WTC11 (cell line): ENCODE measurements around the gene NACC2. TPM values are rescaled to one million over a fixed set of nuclear protein-coding genes. Genes with fewer than 3 reads are reported as not detected.

ENCODE experiments used
- ATAC-seq: fragments of 200-7000 bp; cut with Tn5 transposase; 2 replicates; pipeline ENCODE4 v1.10.0; 2021; ENCODE audit warnings: mild to moderate bottlenecking, moderate library complexity
- CTCF ChIA-PET: fragments of 300-600 bp; sonication (Branson Sonifier 250); formaldehyde crosslinking; loops from one replicate; lab custom pipeline; 2021; ENCODE audit warnings: antibody characterized with exemption; lab: Charles Lee
- POLR2A ChIA-PET: fragments of 350-600 bp; sonication (Branson Sonifier 250); formaldehyde crosslinking; loops from one replicate; lab custom pipeline; 2021; ENCODE audit warnings: antibody characterized with exemption; lab: Charles Lee
- DNase-seq: peaks from one replicate; pipeline ENCODE4 v3.0.0; 2021; ENCODE audit warnings: low spot score
- H3K27ac Mint-ChIP-seq: 2 replicates; pipeline ENCODE4 v1.8.0; 2021; ENCODE audit warnings: mixed read lengths
- H3K27me3 Mint-ChIP-seq: 2 replicates; pipeline ENCODE4 v1.8.0; 2021; ENCODE audit warnings: low read depth, mild to moderate bottlenecking, moderate library complexity, mixed read lengths
- H3K36me3 Mint-ChIP-seq: 2 replicates; pipeline ENCODE4 v1.8.0; 2021; ENCODE audit warnings: mixed read lengths
- H3K4me1 Mint-ChIP-seq: 2 replicates; pipeline ENCODE4 v1.8.0; 2022; ENCODE audit warnings: mixed read lengths
- H3K4me3 Mint-ChIP-seq: 2 replicates; pipeline ENCODE4 v1.8.0; 2021; ENCODE audit warnings: mild to moderate bottlenecking, moderate library complexity, mixed read lengths
- H3K9me3 Mint-ChIP-seq: 2 replicates; pipeline ENCODE4 v1.8.0; 2021; ENCODE audit warnings: mixed read lengths
- ATF1 ChIP-seq: sonication (generic); formaldehyde crosslinking; IDR thresholded peaks from 2 replicates; pipeline ENCODE4 v1.8.1; 2023; ENCODE audit warnings: mild to moderate bottlenecking, moderate library complexity, missing genetic modification reagents
- E2F4 ChIP-seq: sonication (generic); formaldehyde crosslinking; IDR thresholded peaks from 2 replicates; pipeline ENCODE4 v1.8.1; 2022; ENCODE audit warnings: low read depth, mild to moderate bottlenecking, moderate library complexity, missing genetic modification reagents, borderline replicate concordance
- EMX1 ChIP-seq: fragments of 250-450 bp; sonication (Bioruptor Pico); IDR thresholded peaks from 2 replicates; pipeline ENCODE4 v1.8.0; 2021; ENCODE audit warnings: mild to moderate bottlenecking
- FOXJ3 ChIP-seq: sonication (generic); formaldehyde crosslinking; IDR thresholded peaks from 2 replicates; pipeline ENCODE4 v1.9.0; 2021; ENCODE audit warnings: missing genetic modification reagents, mild to moderate bottlenecking, borderline replicate concordance
- FOXK1 ChIP-seq: sonication (generic); formaldehyde crosslinking; IDR thresholded peaks from 2 replicates; pipeline ENCODE4 v1.8.0; 2022; ENCODE audit warnings: mild to moderate bottlenecking, moderate library complexity, missing genetic modification reagents
- FOXP1 ChIP-seq: sonication (generic); formaldehyde crosslinking; IDR thresholded peaks from 2 replicates; pipeline ENCODE4 v1.8.0; 2022; ENCODE audit warnings: missing genetic modification reagents, mild to moderate bottlenecking, moderate library complexity, borderline replicate concordance
- JUN ChIP-seq: sonication (generic); formaldehyde crosslinking; IDR thresholded peaks from 2 replicates; pipeline ENCODE4 v1.8.0; 2023; ENCODE audit warnings: mild to moderate bottlenecking, missing genetic modification reagents
- MYBL2 ChIP-seq: sonication (generic); formaldehyde crosslinking; IDR thresholded peaks from 2 replicates; pipeline ENCODE4 v1.8.1; 2023; ENCODE audit warnings: mild to moderate bottlenecking, moderate library complexity, missing genetic modification reagents
- NR1H2 ChIP-seq: sonication (generic); formaldehyde crosslinking; IDR thresholded peaks from 2 replicates; pipeline ENCODE4 v1.9.0; 2021; ENCODE audit warnings: mild to moderate bottlenecking, moderate library complexity, missing genetic modification reagents
- TCF7 ChIP-seq: sonication (generic); formaldehyde crosslinking; IDR thresholded peaks from 2 replicates; pipeline ENCODE4 v1.8.0; 2022; ENCODE audit warnings: mild to moderate bottlenecking, low read depth, missing genetic modification reagents, moderate library complexity
- ZNF281 ChIP-seq: sonication (generic); formaldehyde crosslinking; IDR thresholded peaks from 2 replicates; pipeline ENCODE4 v1.8.0; 2023; ENCODE audit warnings: mild to moderate bottlenecking, missing genetic modification reagents
- total RNA-seq: library from RNA; stranded (reverse); gene quantifications from 3 replicates; pipeline ENCODE4 v1.2.3, GENCODE V29; 2021
- TF ChIP-seq, protein P1 (sequence below): fragments of 250-450 bp; sonication (Bioruptor Pico); IDR thresholded peaks from 2 replicates; pipeline ENCODE4 v1.9.0; 2021; ENCODE audit warnings: mild to moderate bottlenecking, borderline replicate concordance
- TF ChIP-seq, protein P2 (sequence below): sonication (generic); formaldehyde crosslinking; IDR thresholded peaks from 2 replicates; pipeline ENCODE4 v1.8.1; 2023; ENCODE audit warnings: mild to moderate bottlenecking, missing genetic modification reagents, borderline replicate concordance
- TF ChIP-seq, protein P3 (sequence below): sonication (generic); formaldehyde crosslinking; IDR thresholded peaks from 2 replicates; pipeline ENCODE4 v1.8.1; 2022; ENCODE audit warnings: mild to moderate bottlenecking, moderate library complexity, missing genetic modification reagents
- TF ChIP-seq, protein P4 (sequence below): fragments of 250-450 bp; sonication (Bioruptor Pico); IDR thresholded peaks from 2 replicates; pipeline ENCODE4 v1.9.0; 2021; ENCODE audit warnings: mild to moderate bottlenecking

The NACC2 gene
- total RNA-seq, 1 experiment from 2014 or later = 17.1 TPM

- no peak for DNase-seq
- ChIA-PET POLR2A (no interaction called here), CTCF (interaction anchor here (1.4 kb wide), 1 partner anchor 119 kb away, joined by 3 read pairs; no protein-coding TSS in a partner anchor)
- Mint-ChIP-seq H3K27ac (no peak overlapping the region), H3K4me1 (peaks cover 13% of the 10 kb centered on the region), H3K9me3 (no peaks in the 10 kb centered on the region), H3K27me3 (no peaks in the 10 kb centered on the region), H3K4me3 (no peak overlapping the region), H3K36me3 (no peaks in the 10 kb centered on the region)
- TF ChIP-seq NR1H2 (no peak), E2F4 (CRISPR knock-in tag) (no peak), FOXP1 (CRISPR knock-in tag) (no peak), FOXJ3 (no peak), FOXK1 (CRISPR knock-in tag) (no peak), MYBL2 (CRISPR knock-in tag) (no peak), ATF1 (CRISPR knock-in tag) (no peak), ZNF281 (CRISPR knock-in tag) (no peak), JUN (no peak), TCF7 (CRISPR knock-in tag) (no peak), EMX1 (CRISPR knock-in tag) (no peak)
- TF ChIP-seq, protein P1, sequence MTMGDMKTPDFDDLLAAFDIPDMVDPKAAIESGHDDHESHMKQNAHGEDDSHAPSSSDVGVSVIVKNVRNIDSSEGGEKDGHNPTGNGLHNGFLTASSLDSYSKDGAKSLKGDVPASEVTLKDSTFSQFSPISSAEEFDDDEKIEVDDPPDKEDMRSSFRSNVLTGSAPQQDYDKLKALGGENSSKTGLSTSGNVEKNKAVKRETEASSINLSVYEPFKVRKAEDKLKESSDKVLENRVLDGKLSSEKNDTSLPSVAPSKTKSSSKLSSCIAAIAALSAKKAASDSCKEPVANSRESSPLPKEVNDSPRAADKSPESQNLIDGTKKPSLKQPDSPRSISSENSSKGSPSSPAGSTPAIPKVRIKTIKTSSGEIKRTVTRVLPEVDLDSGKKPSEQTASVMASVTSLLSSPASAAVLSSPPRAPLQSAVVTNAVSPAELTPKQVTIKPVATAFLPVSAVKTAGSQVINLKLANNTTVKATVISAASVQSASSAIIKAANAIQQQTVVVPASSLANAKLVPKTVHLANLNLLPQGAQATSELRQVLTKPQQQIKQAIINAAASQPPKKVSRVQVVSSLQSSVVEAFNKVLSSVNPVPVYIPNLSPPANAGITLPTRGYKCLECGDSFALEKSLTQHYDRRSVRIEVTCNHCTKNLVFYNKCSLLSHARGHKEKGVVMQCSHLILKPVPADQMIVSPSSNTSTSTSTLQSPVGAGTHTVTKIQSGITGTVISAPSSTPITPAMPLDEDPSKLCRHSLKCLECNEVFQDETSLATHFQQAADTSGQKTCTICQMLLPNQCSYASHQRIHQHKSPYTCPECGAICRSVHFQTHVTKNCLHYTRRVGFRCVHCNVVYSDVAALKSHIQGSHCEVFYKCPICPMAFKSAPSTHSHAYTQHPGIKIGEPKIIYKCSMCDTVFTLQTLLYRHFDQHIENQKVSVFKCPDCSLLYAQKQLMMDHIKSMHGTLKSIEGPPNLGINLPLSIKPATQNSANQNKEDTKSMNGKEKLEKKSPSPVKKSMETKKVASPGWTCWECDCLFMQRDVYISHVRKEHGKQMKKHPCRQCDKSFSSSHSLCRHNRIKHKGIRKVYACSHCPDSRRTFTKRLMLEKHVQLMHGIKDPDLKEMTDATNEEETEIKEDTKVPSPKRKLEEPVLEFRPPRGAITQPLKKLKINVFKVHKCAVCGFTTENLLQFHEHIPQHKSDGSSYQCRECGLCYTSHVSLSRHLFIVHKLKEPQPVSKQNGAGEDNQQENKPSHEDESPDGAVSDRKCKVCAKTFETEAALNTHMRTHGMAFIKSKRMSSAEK (CRISPR knock-in tag) = no peak
- TF ChIP-seq, protein P2, sequence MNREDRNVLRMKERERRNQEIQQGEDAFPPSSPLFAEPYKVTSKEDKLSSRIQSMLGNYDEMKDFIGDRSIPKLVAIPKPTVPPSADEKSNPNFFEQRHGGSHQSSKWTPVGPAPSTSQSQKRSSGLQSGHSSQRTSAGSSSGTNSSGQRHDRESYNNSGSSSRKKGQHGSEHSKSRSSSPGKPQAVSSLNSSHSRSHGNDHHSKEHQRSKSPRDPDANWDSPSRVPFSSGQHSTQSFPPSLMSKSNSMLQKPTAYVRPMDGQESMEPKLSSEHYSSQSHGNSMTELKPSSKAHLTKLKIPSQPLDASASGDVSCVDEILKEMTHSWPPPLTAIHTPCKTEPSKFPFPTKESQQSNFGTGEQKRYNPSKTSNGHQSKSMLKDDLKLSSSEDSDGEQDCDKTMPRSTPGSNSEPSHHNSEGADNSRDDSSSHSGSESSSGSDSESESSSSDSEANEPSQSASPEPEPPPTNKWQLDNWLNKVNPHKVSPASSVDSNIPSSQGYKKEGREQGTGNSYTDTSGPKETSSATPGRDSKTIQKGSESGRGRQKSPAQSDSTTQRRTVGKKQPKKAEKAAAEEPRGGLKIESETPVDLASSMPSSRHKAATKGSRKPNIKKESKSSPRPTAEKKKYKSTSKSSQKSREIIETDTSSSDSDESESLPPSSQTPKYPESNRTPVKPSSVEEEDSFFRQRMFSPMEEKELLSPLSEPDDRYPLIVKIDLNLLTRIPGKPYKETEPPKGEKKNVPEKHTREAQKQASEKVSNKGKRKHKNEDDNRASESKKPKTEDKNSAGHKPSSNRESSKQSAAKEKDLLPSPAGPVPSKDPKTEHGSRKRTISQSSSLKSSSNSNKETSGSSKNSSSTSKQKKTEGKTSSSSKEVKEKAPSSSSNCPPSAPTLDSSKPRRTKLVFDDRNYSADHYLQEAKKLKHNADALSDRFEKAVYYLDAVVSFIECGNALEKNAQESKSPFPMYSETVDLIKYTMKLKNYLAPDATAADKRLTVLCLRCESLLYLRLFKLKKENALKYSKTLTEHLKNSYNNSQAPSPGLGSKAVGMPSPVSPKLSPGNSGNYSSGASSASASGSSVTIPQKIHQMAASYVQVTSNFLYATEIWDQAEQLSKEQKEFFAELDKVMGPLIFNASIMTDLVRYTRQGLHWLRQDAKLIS (CRISPR knock-in tag) = no peak
- TF ChIP-seq, protein P3, sequence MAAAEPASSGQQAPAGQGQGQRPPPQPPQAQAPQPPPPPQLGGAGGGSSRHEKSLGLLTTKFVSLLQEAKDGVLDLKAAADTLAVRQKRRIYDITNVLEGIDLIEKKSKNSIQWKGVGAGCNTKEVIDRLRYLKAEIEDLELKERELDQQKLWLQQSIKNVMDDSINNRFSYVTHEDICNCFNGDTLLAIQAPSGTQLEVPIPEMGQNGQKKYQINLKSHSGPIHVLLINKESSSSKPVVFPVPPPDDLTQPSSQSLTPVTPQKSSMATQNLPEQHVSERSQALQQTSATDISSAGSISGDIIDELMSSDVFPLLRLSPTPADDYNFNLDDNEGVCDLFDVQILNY (CRISPR knock-in tag) = no peak
- TF ChIP-seq, protein P4, sequence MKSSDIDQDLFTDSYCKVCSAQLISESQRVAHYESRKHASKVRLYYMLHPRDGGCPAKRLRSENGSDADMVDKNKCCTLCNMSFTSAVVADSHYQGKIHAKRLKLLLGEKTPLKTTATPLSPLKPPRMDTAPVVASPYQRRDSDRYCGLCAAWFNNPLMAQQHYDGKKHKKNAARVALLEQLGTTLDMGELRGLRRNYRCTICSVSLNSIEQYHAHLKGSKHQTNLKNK = no peak
- no peak for ATAC-seq
Observed at GRCh38 chr9:135987838-135988404, 107.2 kb downstream of the NACC2 start.
